ENCODE results near the gene FARP1.

Gene FARP1

DNA sequence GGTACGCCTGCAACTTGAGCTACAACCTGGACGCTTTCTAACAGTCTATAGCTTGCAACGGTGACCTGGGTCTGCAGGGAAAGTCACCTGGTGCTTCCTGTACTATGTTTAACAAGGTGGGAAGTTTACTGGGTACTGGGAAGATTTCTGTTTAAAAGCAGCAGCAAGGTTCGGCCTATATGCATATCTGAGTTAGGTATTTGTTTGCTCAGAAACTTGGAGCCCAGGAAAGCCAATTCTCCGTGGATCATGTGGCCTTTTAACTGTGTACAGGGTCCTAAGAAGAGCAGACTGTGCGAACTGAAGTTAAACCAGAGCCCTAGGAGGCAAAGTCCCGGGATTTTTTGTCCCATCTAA is 330.9 kb downstream of the FARP1 start:
- no peak for DNase-seq

DNA sequence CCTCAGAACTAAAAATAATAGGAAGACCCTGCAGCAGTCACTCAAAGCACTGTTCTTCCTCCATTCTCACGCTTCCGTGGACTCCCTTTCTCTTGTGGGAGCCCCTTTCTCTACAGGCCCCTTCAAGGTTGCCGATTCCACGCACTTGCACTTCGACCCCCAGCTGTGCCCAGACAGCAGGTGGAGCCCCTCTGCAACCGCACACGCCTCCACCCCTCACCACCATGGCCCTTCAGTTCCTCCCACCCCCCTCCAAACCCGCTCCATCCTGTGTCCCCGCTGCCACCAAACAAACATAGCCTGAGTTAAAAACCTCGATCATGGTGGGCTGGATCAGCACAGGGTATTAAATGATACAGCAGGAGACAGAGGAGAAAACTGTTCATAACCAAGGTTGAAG is 331.4 kb downstream of the FARP1 start:
- DNase-seq: no peak

DNA sequence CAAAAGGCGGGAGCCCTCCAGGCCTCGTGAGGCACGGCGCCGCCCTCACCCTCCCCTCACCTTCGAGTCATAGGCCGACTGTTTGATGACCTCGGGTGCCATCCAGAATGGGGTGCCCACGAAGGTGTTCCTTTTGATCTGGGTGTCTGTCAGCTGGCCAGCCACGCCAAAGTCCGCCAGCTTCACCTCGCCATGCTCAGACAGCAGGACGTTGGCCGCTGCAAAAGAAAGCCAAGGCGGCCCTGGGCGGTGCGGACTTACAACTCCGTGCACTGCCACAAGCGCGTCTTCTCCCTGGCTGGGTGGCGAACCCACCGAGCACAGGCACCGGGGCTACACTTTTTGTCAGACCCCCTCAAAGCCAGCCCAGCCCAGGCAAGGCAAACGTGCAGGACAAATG is 331.9 kb downstream of the FARP1 start:
- DNase-seq: no peak

DNA sequence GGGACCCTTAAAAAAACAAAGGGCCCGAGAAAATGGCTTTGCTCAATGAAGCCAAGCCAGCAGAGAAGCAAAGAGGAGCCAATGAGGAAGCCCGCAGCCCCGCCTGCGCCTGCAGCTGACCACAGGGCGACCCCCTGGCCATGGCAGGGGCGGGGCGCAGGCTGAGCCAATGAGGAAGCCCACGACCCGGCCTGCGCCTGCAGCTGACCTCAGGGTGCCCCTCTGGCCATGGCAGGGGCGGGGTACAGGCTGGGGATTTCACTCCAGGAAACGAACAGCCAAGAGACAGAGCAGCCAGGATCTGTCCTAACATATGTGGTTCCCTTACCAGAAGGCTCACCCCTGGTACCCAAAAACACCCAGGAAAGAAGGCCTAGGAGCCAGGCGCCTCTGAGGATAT is 332.6 kb downstream of the FARP1 start:
- DNase-seq: no peak

DNA sequence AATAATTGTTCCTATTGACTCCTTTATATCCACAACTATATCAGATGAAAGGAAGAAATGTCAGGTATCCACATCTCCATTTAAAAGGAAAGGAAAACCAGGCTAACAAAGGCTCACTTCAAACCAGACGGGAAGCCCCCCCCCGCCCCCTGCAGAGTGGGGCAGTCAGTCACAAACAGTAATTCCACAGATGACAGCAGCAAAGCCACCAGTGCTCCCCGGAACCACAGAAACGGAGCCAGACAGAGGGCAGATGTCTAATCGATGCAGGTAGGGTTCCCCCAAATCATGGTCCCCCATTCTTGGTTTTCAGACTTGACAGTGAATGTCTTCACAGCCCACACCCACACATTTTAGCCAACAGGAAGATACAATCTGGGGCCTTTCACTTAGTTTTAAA is 333.2 kb downstream of the FARP1 start:
- DNase-seq: peak; percentile 31

DNA sequence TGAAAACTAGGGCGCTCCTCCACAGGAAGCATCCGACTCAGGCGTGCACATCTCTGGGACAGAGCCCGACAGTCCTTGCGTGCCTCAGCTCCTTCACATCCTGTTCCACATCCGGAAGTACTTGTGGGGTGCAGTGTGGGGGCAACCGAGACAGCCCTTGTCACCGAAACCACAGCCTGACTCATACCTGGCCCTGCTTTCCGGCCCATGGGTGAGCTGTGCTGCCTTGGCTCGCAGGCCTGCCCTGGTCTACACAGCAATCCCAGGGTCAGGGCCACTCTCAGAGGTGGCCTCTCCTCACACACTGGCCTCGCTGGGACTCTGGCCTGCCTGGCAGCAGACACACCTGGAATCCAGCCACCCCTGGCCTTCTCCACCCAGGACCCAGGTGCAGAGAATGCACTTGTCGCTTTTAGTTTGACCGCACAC is 333.7 kb downstream of the FARP1 start:
- DNase-seq: peak; percentile 72

DNA sequence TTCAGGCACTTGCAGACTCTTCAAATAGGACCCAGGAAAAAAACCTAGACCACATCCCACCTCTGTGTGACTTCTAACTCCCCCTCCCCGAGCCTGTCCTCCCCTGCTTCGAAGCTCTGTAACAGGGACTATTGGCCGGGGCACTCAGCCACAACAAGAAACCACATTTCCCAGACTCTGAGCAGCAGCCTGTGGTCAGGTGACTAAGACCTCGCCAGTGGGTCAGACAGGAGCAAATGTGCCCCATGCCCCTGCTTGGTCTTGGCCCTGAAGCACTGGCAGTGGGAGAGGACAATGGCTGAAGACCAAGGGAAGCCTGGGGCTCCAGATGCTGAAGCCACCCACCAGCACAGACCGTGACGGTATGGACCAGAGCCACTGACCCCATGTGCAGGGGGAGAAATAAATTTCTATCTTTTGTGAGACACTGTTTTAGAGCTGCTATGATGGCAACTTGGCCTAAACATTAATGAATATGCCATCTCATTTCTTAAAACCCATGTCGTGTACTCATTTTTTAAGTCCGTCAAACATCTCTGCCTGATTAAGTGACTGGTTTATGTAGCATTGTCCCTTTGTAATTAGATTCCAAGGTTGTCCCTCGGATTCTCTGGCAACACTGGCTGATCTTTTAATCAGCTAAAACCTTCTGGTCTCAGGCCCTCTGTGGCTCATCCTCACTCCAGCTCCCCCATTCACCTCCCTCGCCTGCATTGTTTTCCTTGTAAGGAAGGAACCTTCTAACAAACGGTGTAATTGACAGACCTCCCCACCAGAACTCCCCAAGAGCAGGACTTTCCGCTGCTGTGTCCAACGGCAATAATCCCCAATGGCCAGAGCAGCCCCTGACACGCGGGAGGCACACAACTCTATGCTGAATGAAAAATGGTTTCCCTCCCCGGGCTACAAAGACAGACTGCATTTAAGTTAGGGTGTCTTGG is 335.6 kb downstream of the FARP1 start:
- DNase-seq: no peak

DNA sequence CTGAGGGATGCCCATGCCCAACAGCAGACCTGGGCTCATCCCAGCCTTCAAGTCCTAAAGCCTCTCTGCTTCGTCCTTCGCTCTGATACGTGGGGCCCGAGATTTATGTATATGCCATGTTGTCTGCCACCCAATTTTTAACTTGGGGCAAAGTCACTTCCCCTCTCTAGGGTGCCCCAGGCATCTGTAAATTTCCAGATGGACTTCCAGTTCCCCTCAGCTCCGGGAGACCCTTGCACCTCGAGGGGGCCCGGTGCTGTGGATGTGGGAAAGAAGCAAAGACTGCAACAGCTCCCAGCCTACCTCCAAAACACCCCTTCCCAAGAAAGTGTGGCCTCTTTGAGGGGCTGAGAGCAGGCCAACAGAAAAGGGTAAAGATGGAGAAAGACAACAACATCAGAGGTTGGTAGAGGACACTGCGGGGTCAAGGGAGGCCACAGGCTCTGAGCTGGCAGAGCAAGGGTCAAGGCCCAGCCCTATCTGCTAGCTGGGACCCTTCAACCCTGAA is 336.7 kb downstream of the FARP1 start:
- DNase-seq: no peak

DNA sequence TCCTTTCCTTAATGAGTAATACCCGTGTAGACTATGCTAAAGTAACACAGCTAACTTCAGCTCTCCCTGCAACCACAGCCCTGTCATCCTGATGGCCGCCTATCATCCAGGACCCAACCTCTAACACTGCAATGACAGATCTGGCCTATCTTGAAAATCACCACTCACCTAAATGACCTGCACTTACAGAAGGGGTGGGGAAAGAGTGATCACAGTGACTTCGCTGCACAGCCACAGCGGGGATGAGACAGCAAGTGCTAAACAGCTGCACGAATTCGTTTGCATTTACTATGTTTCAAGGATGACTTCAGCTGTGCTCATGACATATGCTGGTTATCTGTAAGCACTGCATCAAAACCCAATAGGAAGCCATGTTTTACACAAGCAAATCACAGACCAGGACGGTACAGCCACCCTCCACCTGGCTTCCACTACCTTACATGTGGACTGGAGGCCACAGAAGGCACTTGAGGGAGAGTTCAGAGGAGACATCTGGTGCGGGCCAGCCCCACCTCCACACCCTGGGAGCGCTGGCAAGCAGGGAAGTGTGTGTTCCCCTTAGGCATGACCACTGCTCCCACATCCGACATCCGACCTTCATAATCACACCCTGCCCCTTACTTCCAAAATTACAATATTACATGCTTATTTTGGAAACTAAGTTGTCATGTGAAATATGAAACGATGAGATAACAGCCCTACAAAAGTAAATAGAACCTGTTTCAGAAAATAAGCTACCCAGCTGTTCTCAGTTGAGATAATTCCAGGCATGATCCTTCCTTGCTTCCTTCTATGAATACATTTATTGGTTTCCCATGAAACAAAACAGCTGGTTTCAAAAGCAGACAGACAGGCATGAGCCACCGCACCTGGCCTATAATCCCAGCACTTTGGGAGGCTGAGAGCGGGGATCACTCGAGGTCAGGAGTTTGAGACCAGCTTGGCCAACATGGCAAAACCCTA is 338.3 kb downstream of the FARP1 start:
- DNase-seq: peak; percentile 15

DNA sequence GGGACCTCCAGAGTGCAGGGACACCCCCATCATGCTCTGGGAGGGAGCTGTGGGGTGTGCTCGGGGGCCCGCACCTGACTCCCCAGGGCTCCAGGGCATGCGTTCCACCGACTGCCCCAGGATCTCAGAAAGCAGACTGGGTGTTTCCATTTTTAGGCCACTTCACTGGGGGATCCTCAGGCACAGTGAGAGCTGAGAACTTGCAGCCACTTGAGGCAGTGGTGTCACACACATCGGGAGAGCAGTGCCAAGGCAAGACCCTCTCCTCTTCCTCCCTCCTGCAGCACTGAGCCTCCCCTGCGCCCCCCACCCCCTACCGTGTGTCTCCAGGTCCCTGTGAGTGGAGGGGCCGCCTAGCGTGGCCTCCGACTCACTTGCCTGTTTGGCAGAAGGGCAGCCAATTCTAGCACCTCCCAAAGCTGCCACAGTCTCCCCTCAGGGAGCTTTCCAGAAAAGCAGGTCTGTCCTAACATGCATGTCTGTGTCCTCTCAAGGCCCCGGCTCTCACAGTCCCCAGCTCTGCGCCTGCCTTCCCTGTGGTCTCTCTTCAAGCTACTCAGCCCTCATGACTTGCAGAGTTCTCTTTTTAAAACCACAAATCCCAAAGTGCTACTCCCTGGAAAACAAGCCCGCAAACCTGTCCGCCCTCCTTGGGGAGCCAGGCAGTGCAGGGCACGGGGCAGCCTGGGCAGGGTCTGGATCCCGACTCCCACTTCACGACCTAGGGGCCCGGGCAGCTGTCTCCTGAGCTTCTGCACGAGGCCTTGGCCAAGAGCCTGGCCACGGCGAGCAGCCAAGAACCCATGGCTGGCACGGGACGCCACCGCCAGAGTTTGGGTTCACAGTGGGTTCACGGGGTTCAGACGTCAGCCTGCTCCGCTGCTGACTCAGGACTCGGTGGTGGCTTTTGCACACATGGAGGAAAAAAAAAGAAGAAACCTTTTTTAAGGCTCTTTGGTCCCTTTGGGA is 339.9 kb downstream of the FARP1 start:
- DNase-seq: no peak

DNA sequence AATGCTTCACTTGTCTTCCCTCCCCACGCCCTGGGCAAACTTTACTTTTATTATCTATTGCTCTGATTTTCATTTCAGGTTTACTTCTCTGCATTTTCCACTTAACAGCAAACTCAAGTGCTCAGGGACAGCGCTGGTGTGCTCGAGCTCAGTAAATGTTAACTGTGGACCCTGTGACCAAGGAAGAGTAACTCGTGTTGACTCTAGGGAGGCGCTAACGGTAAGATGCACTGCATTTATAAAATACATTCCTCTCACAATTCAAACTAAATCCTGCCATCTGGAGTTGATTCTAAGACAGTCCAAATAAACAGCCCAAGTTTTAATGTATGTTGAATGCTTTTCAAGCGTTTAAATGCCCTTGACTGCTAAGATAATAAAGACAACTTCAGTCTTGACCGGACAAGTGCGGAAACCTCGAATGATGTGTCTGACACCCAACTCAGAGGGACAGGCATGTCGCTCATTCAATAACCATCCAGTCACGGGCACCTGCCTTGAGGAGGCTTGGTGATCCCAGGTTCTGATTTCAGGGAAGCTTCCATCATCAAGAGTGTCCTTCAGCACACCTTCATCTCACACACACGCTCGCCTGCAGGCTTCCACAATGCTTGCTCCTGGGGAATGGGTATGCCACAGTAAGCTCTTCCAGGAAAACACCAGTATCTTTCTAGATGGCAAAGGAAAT is 340.9 kb downstream of the FARP1 start:
- no peak for DNase-seq

DNA sequence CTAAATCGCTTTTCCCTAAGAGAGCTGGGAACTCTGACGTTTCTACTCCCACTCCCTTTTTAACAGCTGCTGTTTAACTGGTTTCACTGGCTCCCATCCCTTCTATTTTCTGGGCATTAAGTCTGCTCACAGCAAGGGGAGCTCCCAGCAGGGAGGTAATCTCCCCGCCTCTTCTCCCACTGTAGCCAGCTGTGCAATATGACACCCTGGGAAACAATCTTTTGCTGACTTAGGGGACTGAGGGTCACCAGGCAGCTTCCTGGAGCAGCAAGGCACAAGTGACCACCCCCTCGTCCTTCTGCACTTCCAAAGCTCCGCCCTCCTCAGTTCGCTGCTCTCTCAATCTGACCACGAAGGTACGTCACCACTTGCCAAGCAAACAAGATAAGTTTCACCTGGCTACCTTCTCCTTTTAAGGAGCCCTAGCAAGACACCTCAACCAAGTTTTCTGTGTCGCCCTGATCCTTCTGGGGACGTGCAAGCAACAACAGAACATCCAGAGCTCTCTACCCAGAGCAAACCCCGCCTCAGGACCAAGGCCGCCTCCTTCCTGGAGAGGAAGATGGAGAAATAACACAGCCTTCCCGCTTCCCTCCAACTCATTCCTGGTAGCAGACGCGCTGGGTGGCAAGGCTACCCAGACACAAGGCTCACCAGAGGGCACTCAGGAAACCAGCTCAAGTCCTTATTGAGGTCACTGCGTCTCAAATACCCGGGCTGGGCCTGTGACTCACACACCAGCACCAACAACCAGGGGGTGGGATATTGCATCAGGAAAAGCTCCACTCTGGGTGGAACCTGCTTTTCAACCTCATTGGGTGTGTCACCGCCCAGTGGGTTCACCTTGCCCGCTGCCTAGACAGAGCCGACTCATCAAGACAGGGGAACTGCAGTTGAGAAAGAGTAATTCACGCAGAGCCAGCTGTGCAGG is 341.7 kb downstream of the FARP1 start:
- DNase-seq: peak; percentile 35

DNA sequence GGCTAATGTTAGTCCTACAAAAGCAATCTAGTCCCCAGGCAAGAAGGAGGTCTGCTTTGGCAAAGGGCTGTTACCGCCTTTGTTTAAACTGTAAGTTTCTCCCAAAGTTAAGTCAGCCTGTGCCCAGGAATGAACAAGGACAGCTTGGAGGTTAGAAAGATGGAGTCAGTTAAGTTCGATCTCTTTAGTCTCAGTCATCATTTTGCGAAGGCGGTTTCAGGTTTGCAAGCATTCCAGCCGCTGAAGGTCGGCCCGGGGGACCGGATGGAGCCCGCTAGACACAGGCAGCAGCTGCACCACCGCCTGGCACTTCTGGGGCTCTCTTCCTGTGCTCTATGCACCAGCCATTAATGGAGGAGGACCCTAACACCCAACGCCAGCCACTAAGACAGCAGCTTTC is 342.7 kb downstream of the FARP1 start:
- DNase-seq: no peak

DNA sequence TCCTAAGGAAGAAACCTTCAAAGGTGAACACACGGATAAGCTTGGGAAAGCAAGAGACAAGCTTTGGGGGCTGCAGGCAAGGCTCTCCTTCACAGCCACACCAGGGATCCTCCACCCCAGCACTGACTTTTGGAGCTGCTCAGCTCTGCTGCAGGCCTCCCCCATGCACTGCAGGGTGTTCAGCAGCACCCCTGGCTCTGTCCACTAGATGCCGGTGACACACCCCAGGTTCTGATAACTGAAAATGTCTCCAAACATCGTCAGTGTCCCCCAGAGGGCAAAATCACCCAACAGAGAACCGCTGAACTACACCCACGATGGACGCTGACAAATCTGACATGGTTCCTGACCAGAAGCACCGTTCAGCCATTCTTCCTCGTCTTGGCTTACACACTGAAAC is 343.5 kb downstream of the FARP1 start:
- DNase-seq: no peak

DNA sequence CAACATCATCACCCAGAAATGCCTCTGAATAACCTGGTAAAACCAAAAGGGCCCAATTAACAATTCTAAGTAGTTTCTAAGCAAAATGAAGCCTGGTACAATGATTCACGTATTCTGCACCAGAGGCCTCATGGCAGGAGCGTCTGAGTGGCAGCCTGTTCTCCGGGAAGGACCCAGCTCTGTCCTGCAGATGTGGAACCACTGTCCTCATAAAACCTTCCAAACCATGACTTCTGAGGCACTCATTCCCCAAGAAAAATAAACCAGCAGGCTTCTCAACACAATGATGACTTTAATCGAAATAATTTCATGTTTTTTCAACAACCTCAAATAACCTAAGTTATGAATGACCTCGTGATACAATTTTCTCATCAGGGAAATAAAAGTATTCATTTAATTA is 344.1 kb downstream of the FARP1 start:
- DNase-seq: no peak

DNA sequence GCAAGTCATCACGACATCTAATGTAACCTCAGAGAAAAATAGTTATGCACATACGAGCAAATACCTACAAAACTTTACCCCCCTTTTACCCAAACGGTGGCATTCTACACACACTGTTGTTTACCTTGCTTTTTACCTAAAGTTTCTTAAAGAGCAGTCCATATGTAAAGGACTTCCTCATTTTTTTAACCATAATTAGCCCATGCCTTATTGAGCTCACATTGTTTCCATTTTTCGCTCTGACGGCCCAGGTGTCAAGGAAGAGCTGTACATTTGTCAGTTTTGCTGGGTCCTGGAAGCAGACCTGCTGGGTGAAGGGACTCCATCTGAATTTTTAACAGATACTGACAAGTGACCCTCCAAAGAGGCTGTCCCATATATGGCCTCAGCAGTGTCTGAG is 344.6 kb downstream of the FARP1 start:
- no peak for DNase-seq

DNA sequence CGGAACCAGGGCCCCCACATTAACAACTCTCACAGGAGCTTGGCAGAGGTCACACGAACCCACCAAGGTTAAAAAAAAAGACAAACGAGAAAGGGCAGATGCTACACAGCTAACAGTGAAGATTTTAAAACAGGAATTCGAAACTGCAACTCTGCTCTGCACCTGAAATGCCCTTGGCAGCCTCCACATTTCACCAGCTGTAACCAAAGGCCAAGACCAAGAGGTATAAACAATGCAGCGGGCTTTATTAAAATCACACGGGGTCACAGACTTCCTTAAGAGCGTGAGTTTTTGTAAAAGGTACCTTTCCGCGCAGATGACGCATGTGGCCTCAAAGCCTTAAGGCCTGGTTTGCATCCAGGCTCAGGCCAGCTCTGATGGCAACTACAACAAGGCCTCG is 345.8 kb downstream of the FARP1 start:
- DNase-seq: no peak

DNA sequence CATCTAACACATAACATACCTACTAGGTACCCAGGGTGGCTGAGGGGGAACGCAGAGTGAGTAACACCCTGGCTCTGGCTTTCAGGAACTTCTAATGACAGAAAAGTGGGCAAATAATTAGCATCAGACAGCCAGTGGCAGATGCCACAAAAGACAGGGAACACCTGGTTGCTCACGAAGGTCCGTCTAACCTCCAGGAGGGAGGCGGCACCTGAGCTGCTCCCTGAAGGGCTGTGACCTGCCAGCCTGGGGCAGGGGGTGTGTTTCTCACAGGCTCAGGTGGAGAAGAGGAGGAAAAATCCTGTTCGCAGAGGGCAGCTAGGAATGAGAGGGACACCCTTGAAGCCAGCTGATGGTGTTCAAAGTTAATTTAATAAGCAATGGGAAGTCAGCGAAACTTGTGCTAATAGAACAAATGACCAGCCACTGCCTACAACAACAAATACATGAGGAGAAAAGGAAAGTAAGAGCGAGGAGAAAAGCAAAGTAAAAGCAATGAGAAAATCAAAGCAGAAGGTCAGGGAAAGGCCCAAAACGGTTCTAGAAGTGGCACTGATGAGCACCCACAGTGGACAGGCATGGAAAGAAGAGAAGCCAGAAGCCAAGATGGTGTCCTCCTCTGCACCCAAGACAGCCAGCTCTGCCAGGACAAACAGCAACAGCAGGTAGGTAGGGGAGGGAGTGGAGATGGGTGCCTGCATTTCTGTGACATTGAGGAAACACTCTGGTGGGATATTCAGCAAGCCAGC is 346.7 kb downstream of the FARP1 start:
- no peak for DNase-seq

DNA sequence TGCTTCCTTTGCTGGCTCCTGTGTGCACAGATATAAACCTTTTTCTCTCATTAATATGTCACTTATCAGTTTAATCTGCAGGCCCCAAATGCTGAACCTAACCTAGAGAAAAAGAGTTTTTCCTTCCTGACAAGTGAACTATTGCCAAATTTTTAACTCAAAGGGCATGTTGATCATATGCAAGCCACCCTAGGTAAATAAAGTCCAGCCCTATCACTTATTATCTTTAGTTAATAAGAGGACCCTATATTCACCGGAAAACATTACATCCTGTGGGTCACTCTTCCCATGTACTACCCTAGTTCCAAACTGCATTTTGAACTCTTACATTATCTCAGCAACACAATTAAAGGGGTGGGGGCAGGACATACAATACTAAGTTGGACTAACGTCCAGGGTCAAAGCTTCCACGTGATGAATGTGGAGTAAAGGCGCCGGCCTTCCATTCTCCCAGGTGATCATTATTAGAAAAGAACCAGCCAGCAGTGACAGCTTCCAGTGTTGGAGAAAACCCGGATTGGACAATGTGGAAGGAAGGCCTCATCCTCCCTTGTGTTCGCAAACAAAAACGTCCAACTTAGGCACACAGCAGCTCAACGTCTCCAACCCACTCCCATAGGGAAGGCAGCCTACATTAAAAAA is 347.4 kb downstream of the FARP1 start:
- no peak for DNase-seq

Measured in stimulated activated CD4-positive, alpha-beta T cell treated with anti-CD3 and anti-CD28 coated beads, Interleukin-12 subunit alpha, Interleukin-12 subunit beta, amount 100 ng/mL, for 4 hours (primary cell).